ENCODE results near the gene CUBN.

The CUBN gene

GRCh38 chr10:17043586-17043985 lies 86.0 kb downstream of the CUBN start:
- no peak for TF ChIP-seq CTCF (IDR thresholded peaks at IDR 0.05; ENCODE audit: low read depth, low read length)
- H3K4me3 ChIP-seq (ENCODE audit: low read depth, low read length) = no peak overlapping the region

- TF ChIP-seq CTCF (IDR thresholded peaks at IDR 0.05; ENCODE audit: low read depth, low read length) = no peak
These were observed 87.7 kb downstream of the CUBN start for GRCh38 chr10:17041626-17042520.

GRCh38 chr10:17038627-17039026 lies 91.0 kb downstream of the CUBN start:
- no peak for TF ChIP-seq CTCF (IDR thresholded peaks at IDR 0.05; ENCODE audit: low read depth, low read length)
- no peak overlapping the region for H3K4me3 ChIP-seq (ENCODE audit: low read depth, low read length)

More at GRCh38 chr10:17041626-17042520, 87.7 kb downstream of the CUBN start:
- no peak overlapping the region for H3K4me3 ChIP-seq (ENCODE audit: low read depth, low read length)

GRCh38 chr10:17037910-17038309 lies 91.7 kb downstream of the CUBN start:
- no peak for TF ChIP-seq CTCF (IDR thresholded peaks at IDR 0.05; ENCODE audit: low read depth, low read length)
- H3K4me3 ChIP-seq (ENCODE audit: low read depth, low read length) = no peak overlapping the region

GRCh38 chr10:17035446-17035845 lies 94.2 kb downstream of the CUBN start:
- H3K4me3 ChIP-seq (ENCODE audit: low read depth, low read length) = no peak overlapping the region
- TF ChIP-seq CTCF (IDR thresholded peaks at IDR 0.05; ENCODE audit: low read depth, low read length) = no peak

- no peak for TF ChIP-seq CTCF (IDR thresholded peaks at IDR 0.05; ENCODE audit: low read depth, low read length)
- no peak overlapping the region for H3K4me3 ChIP-seq (ENCODE audit: low read depth, low read length)
These were observed 95.9 kb downstream of the CUBN start for GRCh38 chr10:17033529-17034260.
